ENCODE measurements around the gene PTPRG.

DNA sequence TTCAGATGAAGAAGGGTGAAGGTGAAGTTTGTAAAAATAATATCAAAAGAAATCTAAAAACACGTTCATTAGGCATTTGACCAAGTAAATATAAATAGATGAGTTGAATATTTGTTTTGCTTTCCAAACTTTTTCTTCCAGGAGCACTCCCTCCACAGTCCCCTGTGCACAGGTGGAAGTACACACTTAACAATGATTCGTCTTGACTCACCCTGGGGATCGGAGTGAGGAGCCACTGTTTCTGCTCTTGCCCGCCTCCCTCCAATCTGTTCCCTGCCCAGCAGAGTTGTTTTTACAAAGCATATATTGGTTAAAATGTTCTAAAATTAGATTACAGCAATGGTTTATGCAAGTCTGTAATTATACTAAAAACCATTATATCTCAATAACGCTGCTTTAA is 175.1 kb downstream of the PTPRG start:
- TF ChIP-seq, protein P1, sequence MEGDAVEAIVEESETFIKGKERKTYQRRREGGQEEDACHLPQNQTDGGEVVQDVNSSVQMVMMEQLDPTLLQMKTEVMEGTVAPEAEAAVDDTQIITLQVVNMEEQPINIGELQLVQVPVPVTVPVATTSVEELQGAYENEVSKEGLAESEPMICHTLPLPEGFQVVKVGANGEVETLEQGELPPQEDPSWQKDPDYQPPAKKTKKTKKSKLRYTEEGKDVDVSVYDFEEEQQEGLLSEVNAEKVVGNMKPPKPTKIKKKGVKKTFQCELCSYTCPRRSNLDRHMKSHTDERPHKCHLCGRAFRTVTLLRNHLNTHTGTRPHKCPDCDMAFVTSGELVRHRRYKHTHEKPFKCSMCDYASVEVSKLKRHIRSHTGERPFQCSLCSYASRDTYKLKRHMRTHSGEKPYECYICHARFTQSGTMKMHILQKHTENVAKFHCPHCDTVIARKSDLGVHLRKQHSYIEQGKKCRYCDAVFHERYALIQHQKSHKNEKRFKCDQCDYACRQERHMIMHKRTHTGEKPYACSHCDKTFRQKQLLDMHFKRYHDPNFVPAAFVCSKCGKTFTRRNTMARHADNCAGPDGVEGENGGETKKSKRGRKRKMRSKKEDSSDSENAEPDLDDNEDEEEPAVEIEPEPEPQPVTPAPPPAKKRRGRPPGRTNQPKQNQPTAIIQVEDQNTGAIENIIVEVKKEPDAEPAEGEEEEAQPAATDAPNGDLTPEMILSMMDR (IDR thresholded peaks at IDR 0.05) = no peak
- TF ChIP-seq POLR2A (IDR thresholded peaks at IDR 0.05) = no peak

Measured in body of pancreas (tissue), 4 donors.